ACC112 (cell line): ENCODE data around the gene UBE3B.

ENCODE experiments used
- H2AFZ ChIP-seq: fragments of 200-600 bp; sonication (generic); one replicate; pipeline ENCODE4 v1.6.0; 2017; ENCODE audit warnings: antibody characterized with exemption, low read length; ENCODE audit not compliant: unreplicated experiment
- H3K27ac ChIP-seq: fragments of 200-600 bp; sonication (generic); 2 replicates; pipeline ENCODE4 v1.5.1; 2014; ENCODE audit warnings: low read depth, mild to moderate bottlenecking, antibody characterized with exemption, low read length, moderate library complexity
- H3K27me3 ChIP-seq: fragments of 200-600 bp; sonication (generic); 2 replicates; pipeline ENCODE4 v1.6.1; 2014; ENCODE audit warnings: mild to moderate bottlenecking, antibody characterized with exemption, low read length, moderate library complexity, mixed read lengths; ENCODE audit not compliant: insufficient read depth
- H3K36me3 ChIP-seq: fragments of 200-600 bp; sonication (generic); 2 replicates; pipeline ENCODE4 v1.6.1; 2016; ENCODE audit warnings: mild to moderate bottlenecking, antibody characterized with exemption, low read length, moderate library complexity, mixed read lengths; ENCODE audit not compliant: insufficient read depth
- H3K4me1 ChIP-seq: fragments of 200-600 bp; sonication (generic); one replicate; pipeline ENCODE4 v1.6.1; 2016; ENCODE audit warnings: low read length, mixed read lengths; ENCODE audit not compliant: insufficient read depth, unreplicated experiment, control insufficient read depth
- H3K4me3 ChIP-seq: fragments of 200-600 bp; sonication (generic); 2 replicates; pipeline ENCODE4 v1.5.1; 2014; ENCODE audit warnings: mild to moderate bottlenecking, low read depth, low read length
- H3K79me2 ChIP-seq: fragments of 200-600 bp; sonication (generic); one replicate; pipeline ENCODE4 v1.6.0; 2016; ENCODE audit warnings: low read length; ENCODE audit not compliant: control insufficient read depth, unreplicated experiment, insufficient read depth

The UBE3B gene

DNA sequence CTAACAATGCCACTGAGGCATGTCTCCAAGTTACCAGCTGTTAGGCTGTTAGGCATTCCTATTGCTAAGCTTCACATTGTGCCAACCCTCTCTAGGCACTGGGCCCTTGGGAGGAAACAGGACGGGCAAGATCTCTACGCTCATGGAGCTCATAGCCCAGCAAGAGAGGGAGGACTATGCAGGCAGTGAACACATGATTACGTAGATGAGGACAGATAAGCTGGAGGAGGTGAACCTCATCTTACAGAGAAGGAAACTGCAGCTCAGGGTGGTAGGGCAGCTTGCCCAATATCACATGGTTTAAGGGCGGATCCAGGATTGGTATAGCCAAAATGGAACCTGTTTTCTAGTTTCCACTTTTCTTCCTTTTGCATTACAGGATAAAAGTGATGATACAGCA, 7.8 kb downstream of the UBE3B start:
- Histone ChIP-seq H3K36me3 (peaks cover 25% of the 10 kb centered on the region), H2AFZ (no peak overlapping the region), H3K4me3 (no peak overlapping the region), H3K4me1 (no peaks in the 10 kb centered on the region), H3K27ac (no peak overlapping the region), H3K79me2 (no peaks in the 10 kb centered on the region), H3K27me3 (no peaks in the 10 kb centered on the region)

GRCh38 chr12:109487181-109488050, 10.0 kb downstream of the UBE3B start:
- Histone ChIP-seq H3K4me3 (no peak overlapping the region), H3K27ac (no peak overlapping the region), H3K79me2 (no peaks in the 10 kb centered on the region), H3K27me3 (no peaks in the 10 kb centered on the region), H3K4me1 (no peaks in the 10 kb centered on the region), H2AFZ (no peak overlapping the region), H3K36me3 (peaks cover 34% of the 10 kb centered on the region)

- H3K27me3 ChIP-seq, result no peaks in the 10 kb centered on the region
- H3K79me2 ChIP-seq, result no peaks in the 10 kb centered on the region
- no peak overlapping the region for H3K27ac ChIP-seq
- no peak overlapping the region for H3K4me3 ChIP-seq
- no peak overlapping the region for H2AFZ ChIP-seq
- peaks cover 38% of the 10 kb centered on the region for H3K36me3 ChIP-seq
- H3K4me1 ChIP-seq, result no peaks in the 10 kb centered on the region
These were observed 10.7 kb downstream of the UBE3B start for GRCh38 chr12:109488051-109488665.

DNA sequence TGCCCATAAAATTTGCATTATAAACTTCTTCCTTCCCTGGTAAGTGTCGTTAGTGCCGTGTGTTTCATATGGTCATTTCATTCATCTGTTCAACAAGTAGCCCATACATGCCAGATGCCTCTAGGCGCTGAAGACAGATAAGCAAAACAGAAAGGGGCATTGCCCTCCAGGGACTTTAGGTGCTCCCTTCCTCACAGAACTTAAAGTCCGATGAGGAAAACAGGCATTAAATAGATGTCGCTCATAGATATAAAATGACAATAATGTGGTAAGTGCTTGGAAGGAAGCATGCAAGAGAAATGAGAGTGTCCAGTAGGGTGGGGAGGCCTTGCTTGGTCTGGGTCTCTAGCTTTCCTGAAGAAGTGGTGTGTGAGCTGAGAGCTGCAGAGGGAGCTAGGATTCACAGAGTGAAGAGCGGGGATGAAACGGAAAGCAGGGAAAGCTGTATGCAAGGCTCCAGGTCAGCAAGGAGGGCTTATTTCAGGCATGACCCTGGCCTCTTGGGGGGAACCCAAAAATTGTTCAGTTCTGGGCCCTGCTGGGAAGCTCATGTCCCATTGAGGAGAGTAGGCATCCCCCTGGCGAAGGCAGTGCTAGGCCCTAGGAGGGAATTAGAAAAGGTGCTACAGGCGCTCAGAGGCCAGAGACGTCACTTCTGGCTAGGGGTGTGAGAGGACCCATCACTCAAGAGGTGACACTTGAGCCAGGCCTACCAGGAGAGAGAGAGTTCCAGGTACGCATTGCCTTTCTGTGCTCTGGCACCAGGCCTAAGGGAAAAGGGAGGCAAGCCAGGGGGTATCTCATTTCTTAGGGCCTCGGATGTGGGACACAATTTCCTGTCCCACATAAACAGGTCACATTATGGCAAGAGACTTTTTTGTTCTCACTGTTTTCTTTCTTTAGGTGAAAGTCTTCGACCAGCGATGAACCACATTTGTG, 11.9 kb downstream of the UBE3B start:
- Histone ChIP-seq H3K27ac (no peak overlapping the region), H3K4me3 (no peak overlapping the region), H3K4me1 (no peaks in the 10 kb centered on the region), H2AFZ (no peak overlapping the region), H3K79me2 (no peaks in the 10 kb centered on the region), H3K27me3 (no peaks in the 10 kb centered on the region), H3K36me3 (peaks cover 33% of the 10 kb centered on the region)

- Histone ChIP-seq H3K36me3 (peaks cover 29% of the 10 kb centered on the region), H3K4me1 (no peaks in the 10 kb centered on the region), H3K4me3 (no peak overlapping the region), H3K27me3 (no peaks in the 10 kb centered on the region), H3K79me2 (no peaks in the 10 kb centered on the region), H2AFZ (no peak overlapping the region), H3K27ac (no peak overlapping the region)
These were observed 12.6 kb downstream of the UBE3B start for GRCh38 chr12:109489955-109490565.

DNA sequence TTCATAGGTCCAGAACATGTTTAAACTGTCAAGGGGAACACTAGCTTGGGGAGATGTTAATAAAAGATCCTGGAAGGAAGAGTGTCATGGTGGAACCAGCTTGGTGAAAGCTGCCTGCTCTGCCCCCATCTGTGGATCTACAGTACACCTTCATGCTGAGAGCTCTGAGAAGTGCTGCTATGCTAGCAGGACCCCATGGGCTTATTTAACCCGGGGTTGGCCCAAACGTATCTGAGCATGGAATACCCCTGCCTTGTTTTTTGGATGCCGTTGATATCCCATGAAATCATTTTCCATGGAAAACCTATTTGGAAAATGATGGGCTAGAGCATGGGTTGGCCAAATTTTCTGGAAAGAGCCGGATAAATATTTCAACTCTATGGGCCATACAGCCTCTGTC, 14.2 kb downstream of the UBE3B start:
- Histone ChIP-seq H3K27me3 (no peaks in the 10 kb centered on the region), H3K4me3 (no peak overlapping the region), H3K27ac (no peak overlapping the region), H3K79me2 (no peaks in the 10 kb centered on the region), H2AFZ (no peak overlapping the region), H3K4me1 (no peaks in the 10 kb centered on the region), H3K36me3 (peaks cover 22% of the 10 kb centered on the region)

GRCh38 chr12:109492371-109492770, 14.9 kb downstream of the UBE3B start:
- no peak overlapping the region for H3K27ac ChIP-seq
- no peak overlapping the region for H2AFZ ChIP-seq
- no peaks in the 10 kb centered on the region for H3K27me3 ChIP-seq
- H3K79me2 ChIP-seq, result no peaks in the 10 kb centered on the region
- peaks cover 19% of the 10 kb centered on the region for H3K36me3 ChIP-seq
- no peaks in the 10 kb centered on the region for H3K4me1 ChIP-seq
- H3K4me3 ChIP-seq, result no peak overlapping the region

DNA sequence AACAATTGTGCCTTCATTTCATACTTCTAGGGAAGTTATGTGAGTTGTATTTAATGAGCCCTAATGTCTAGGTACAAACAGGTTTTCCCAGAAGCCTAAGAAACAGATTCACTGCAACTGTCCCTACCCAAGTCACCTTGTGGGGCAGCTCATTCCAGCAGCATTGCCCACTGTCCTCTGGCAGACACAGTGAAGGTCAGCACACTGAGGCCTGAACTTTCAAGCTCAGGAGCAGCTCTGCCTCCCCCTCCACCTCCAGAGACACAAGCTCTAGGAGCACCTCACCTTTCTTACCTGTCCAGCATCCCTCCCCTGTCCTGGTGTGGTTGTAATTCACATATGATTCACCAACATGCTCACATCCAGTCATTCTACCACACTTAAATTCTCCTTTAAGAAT, 15.7 kb downstream of the UBE3B start:
- Histone ChIP-seq H3K79me2 (no peaks in the 10 kb centered on the region), H3K4me1 (no peaks in the 10 kb centered on the region), H3K4me3 (no peak overlapping the region), H3K36me3 (peaks cover 22% of the 10 kb centered on the region), H2AFZ (no peak overlapping the region), H3K27me3 (no peaks in the 10 kb centered on the region), H3K27ac (no peak overlapping the region)

DNA sequence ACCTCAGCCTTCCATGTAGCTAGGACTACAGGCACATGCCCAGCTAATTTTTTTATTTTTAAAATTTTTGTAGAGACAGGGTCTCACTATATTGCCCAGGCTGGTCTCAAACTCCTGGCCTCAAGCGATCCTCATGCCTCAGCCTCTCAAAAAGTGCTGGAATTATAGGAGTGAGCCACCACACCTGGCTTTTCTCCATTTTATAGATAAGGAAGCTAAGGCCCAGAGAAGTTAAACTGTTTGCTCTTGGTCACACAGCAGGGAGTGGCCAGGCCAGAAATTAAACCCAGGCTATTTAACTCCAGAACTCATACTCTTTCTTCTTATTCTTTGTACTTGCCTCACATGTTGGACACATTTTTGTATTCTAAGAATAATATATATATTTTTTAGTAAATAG, 16.5 kb downstream of the UBE3B start:
- peaks cover 22% of the 10 kb centered on the region for H3K36me3 ChIP-seq
- H3K27ac ChIP-seq, result no peak overlapping the region
- no peak overlapping the region for H3K4me3 ChIP-seq
- H3K27me3 ChIP-seq, result no peaks in the 10 kb centered on the region
- H2AFZ ChIP-seq, result no peak overlapping the region
- H3K4me1 ChIP-seq, result no peaks in the 10 kb centered on the region
- H3K79me2 ChIP-seq, result no peaks in the 10 kb centered on the region

GRCh38 chr12:109494348-109494881, 17.0 kb downstream of the UBE3B start:
- H2AFZ ChIP-seq, result no peak overlapping the region
- H3K4me1 ChIP-seq, result no peaks in the 10 kb centered on the region
- no peaks in the 10 kb centered on the region for H3K27me3 ChIP-seq
- no peak overlapping the region for H3K4me3 ChIP-seq
- H3K27ac ChIP-seq, result no peak overlapping the region
- H3K36me3 ChIP-seq, result peaks cover 22% of the 10 kb centered on the region
- H3K79me2 ChIP-seq, result no peaks in the 10 kb centered on the region
